ENCODE measurements around the gene PIGU. TPM values are rescaled to one million over a fixed set of nuclear protein-coding genes. Genes with fewer than 3 reads are reported as not detected.

Gene PIGU
- total and polyA plus RNA-seq, 2 of the 13 experiments (the other 11 are each of a cell fraction or from before 2014, with no cell fraction given), result 45.5 to 231 TPM

DNA sequence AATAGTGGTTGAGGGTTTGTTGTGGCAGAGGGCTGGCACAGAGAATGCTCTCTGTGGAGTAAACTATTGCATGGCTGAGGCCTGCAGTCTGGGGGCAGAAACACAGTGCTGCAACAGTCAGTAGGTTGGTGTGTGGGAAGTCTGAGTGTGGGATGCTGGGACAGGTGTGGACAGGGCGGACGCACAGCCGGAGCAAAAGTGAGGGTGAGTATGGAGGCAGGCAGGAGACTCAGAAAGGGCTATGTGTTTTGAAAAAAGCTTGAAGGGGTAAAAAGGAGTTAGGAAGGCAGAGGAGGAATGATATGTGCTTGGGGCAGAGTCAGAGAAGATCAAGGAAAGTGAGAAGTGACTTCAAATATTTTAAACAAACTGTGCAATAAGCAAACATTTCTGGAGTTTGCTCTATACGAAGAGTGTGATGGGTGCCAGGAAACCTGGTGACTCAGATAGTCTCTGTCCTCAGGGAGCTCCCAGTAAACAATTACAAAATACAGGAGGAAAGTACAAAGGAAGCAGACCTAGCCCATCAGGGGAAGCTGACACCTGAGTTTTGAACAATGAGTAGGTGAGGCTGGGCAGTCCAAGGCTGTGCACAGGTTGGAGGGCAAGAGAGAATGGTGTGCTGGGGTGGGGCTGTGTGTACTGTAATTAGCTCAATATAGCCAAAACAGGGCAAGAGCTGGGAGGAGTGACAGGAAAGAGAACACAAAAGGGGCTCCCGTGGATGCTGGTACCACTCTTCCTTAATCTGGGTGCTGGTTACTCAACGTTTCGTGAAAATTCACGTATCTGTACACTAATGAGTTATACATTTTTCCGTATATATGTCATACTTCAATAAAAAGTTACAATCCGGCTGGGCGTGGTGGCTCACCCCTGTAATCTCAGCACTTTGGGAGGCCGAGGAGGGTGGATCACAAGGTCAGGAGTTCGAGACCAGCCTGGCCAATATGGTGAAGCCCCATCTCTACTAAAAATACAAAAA, 55.2 kb downstream of the PIGU start (continued):
- TF ChIP-seq, protein P1, sequence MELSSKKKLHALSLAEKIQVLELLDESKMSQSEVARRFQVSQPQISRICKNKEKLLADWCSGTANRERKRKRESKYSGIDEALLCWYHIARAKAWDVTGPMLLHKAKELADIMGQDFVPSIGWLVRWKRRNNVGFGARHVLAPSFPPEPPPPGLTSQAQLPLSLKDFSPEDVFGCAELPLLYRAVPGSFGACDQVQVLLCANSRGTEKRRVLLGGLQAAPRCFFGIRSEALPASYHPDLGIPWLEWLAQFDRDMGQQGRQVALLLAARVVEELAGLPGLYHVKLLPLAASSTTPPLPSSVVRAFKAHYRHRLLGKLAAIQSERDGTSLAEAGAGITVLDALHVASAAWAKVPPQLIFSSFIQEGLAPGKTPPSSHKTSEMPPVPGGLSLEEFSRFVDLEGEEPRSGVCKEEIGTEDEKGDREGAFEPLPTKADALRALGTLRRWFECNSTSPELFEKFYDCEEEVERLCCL (CRISPR knock-in tag; IDR thresholded peaks at IDR 0.05; ENCODE audit: borderline replicate concordance), result peak; percentile 71; the same call in 1 of the 2 replicates
- TF ChIP-seq, protein P2, sequence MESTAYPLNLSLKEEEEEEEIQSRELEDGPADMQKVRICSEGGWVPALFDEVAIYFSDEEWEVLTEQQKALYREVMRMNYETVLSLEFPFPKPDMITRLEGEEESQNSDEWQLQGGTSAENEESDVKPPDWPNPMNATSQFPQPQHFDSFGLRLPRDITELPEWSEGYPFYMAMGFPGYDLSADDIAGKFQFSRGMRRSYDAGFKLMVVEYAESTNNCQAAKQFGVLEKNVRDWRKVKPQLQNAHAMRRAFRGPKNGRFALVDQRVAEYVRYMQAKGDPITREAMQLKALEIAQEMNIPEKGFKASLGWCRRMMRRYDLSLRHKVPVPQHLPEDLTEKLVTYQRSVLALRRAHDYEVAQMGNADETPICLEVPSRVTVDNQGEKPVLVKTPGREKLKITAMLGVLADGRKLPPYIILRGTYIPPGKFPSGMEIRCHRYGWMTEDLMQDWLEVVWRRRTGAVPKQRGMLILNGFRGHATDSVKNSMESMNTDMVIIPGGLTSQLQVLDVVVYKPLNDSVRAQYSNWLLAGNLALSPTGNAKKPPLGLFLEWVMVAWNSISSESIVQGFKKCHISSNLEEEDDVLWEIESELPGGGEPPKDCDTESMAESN (CRISPR knock-in tag; conservative IDR thresholded peaks at IDR 0.05), result peak; percentile 100
- TF ChIP-seq, protein P3, sequence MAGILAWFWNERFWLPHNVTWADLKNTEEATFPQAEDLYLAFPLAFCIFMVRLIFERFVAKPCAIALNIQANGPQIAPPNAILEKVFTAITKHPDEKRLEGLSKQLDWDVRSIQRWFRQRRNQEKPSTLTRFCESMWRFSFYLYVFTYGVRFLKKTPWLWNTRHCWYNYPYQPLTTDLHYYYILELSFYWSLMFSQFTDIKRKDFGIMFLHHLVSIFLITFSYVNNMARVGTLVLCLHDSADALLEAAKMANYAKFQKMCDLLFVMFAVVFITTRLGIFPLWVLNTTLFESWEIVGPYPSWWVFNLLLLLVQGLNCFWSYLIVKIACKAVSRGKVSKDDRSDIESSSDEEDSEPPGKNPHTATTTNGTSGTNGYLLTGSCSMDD (CRISPR knock-in tag; IDR thresholded peaks at IDR 0.05), result no peak
- TF ChIP-seq, protein P4, sequence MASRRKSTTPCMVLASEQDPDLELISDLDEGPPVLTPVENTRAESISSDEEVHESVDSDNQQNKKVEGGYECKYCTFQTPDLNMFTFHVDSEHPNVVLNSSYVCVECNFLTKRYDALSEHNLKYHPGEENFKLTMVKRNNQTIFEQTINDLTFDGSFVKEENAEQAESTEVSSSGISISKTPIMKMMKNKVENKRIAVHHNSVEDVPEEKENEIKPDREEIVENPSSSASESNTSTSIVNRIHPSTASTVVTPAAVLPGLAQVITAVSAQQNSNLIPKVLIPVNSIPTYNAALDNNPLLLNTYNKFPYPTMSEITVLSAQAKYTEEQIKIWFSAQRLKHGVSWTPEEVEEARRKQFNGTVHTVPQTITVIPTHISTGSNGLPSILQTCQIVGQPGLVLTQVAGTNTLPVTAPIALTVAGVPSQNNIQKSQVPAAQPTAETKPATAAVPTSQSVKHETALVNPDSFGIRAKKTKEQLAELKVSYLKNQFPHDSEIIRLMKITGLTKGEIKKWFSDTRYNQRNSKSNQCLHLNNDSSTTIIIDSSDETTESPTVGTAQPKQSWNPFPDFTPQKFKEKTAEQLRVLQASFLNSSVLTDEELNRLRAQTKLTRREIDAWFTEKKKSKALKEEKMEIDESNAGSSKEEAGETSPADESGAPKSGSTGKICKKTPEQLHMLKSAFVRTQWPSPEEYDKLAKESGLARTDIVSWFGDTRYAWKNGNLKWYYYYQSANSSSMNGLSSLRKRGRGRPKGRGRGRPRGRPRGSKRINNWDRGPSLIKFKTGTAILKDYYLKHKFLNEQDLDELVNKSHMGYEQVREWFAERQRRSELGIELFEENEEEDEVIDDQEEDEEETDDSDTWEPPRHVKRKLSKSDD (CRISPR knock-in tag; IDR thresholded peaks at IDR 0.05; ENCODE audit: low read depth), result peak; percentile 94
- TF ChIP-seq, protein P5, sequence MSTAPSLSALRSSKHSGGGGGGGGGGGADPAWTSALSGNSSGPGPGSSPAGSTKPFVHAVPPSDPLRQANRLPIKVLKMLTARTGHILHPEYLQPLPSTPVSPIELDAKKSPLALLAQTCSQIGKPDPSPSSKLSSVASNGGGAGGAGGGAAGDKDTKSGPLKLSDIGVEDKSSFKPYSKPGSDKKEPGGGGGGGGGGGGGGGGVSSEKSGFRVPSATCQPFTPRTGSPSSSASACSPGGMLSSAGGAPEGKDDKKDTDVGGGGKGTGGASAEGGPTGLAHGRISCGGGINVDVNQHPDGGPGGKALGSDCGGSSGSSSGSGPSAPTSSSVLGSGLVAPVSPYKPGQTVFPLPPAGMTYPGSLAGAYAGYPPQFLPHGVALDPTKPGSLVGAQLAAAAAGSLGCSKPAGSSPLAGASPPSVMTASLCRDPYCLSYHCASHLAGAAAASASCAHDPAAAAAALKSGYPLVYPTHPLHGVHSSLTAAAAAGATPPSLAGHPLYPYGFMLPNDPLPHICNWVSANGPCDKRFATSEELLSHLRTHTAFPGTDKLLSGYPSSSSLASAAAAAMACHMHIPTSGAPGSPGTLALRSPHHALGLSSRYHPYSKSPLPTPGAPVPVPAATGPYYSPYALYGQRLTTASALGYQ (CRISPR knock-in tag; IDR thresholded peaks at IDR 0.05), result peak; percentile 99
- TF ChIP-seq TAF1 (CRISPR knock-in tag; IDR thresholded peaks at IDR 0.05) (no peak), RBFOX2 (IDR thresholded peaks at IDR 0.05; ENCODE audit: low read depth, low read length) (no peak), ZFYVE20 (CRISPR knock-in tag; IDR thresholded peaks at IDR 0.05; ENCODE audit: borderline replicate concordance, low read depth) (no peak), STAT5B (CRISPR knock-in tag; IDR thresholded peaks at IDR 0.05) (peak; percentile 52; the same call in 1 of the 2 replicates), CEBPB (IDR thresholded peaks at IDR 0.05; ENCODE audit: borderline replicate concordance, low read depth, low read length) (peak; percentile 94), ZNF34 (CRISPR knock-in tag; IDR thresholded peaks at IDR 0.05; ENCODE audit: borderline replicate concordance) (0 out of 2 replicates have a peak, but pooled peaks have one; percentile 46), ARNTL (CRISPR knock-in tag; IDR thresholded peaks at IDR 0.05) (peak; percentile 93)
- TF ChIP-seq, protein P6, sequence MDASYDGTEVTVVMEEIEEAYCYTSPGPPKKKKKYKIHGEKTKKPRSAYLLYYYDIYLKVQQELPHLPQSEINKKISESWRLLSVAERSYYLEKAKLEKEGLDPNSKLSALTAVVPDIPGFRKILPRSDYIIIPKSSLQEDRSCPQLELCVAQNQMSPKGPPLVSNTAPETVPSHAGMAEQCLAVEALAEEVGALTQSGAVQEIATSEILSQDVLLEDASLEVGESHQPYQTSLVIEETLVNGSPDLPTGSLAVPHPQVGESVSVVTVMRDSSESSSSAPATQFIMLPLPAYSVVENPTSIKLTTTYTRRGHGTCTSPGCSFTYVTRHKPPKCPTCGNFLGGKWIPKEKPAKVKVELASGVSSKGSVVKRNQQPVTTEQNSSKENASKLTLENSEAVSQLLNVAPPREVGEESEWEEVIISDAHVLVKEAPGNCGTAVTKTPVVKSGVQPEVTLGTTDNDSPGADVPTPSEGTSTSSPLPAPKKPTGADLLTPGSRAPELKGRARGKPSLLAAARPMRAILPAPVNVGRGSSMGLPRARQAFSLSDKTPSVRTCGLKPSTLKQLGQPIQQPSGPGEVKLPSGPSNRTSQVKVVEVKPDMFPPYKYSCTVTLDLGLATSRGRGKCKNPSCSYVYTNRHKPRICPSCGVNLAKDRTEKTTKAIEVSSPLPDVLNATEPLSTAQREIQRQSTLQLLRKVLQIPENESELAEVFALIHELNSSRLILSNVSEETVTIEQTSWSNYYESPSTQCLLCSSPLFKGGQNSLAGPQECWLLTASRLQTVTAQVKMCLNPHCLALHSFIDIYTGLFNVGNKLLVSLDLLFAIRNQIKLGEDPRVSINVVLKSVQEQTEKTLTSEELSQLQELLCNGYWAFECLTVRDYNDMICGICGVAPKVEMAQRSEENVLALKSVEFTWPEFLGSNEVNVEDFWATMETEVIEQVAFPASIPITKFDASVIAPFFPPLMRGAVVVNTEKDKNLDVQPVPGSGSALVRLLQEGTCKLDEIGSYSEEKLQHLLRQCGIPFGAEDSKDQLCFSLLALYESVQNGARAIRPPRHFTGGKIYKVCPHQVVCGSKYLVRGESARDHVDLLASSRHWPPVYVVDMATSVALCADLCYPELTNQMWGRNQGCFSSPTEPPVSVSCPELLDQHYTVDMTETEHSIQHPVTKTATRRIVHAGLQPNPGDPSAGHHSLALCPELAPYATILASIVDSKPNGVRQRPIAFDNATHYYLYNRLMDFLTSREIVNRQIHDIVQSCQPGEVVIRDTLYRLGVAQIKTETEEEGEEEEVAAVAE (CRISPR knock-in tag; IDR thresholded peaks at IDR 0.05; ENCODE audit: borderline replicate concordance), result peak; percentile 77
